ENCODE results near the gene ZFP28.

Gene ZFP28

GRCh38 chr19:56601375-56601774 is 62.6 kb downstream of the ZFP28 start:
- H3K9ac ChIP-seq (ENCODE audit: low read length): no peak overlapping the region
- H3K36me3 ChIP-seq (ENCODE audit: low read length): peaks cover 6% of the 10 kb centered on the region; the same call in 1 of the 2 replicates
- H3F3A ChIP-seq (ENCODE audit: insufficient read depth): no peaks in the 10 kb centered on the region
- 0 out of 2 replicates have a peak, but pooled peaks cover 3% of the 10 kb centered on the region for H3K9me3 ChIP-seq (ENCODE audit: insufficient read depth, low read length)
- H3K9me2 ChIP-seq (replicated peaks; ENCODE audit: insufficient read depth, low read length): no peaks in the 10 kb centered on the region
- no peak overlapping the region for H3K27ac ChIP-seq (ENCODE audit: low read depth, low read length)
- TF ChIP-seq CTCF (IDR thresholded peaks at IDR 0.05; ENCODE audit: insufficient read depth, low read length, poor library complexity, severe bottlenecking) (no peak), EZH2phosphoT487 (conservative IDR thresholded peaks at IDR 0.05; ENCODE audit: low read length) (no peak)
- H3K27me3 ChIP-seq (ENCODE audit: low read length): no peaks in the 10 kb centered on the region
- peaks cover 13% of the 10 kb centered on the region; the same call in 1 of the 2 replicates for H3K79me2 ChIP-seq (ENCODE audit: insufficient read depth, low read length)
- H3K4me3 ChIP-seq (ENCODE audit: insufficient read depth, low read length, poor library complexity, severe bottlenecking): no peak overlapping the region
- no peaks in the 10 kb centered on the region for H4K20me1 ChIP-seq (ENCODE audit: low read depth, low read length)
- no peak overlapping the region for H2AFZ ChIP-seq (ENCODE audit: low read depth, low read length, severe bottlenecking)
- H3K4me2 ChIP-seq (ENCODE audit: low read depth, low read length, poor library complexity, severe bottlenecking): no peak overlapping the region

GRCh38 chr19:56603829-56604228 is 65.1 kb downstream of the ZFP28 start:
- Histone ChIP-seq H3K9ac (ENCODE audit: low read length) (no peak overlapping the region), H3K4me3 (ENCODE audit: insufficient read depth, low read length, poor library complexity, severe bottlenecking) (no peak overlapping the region), H3K36me3 (ENCODE audit: low read length) (peaks cover 6% of the 10 kb centered on the region; the same call in 1 of the 2 replicates), H3K4me2 (ENCODE audit: low read depth, low read length, poor library complexity, severe bottlenecking) (no peak overlapping the region), H3F3A (ENCODE audit: insufficient read depth) (no peaks in the 10 kb centered on the region), H3K9me2 (replicated peaks; ENCODE audit: insufficient read depth, low read length) (no peaks in the 10 kb centered on the region), H3K79me2 (ENCODE audit: insufficient read depth, low read length) (peaks cover 13% of the 10 kb centered on the region; the same call in 1 of the 2 replicates), H4K20me1 (ENCODE audit: low read depth, low read length) (no peaks in the 10 kb centered on the region), H3K9me3 (ENCODE audit: insufficient read depth, low read length) (0 out of 2 replicates have a peak, but pooled peaks cover 3% of the 10 kb centered on the region), H3K27ac (ENCODE audit: low read depth, low read length) (no peak overlapping the region), H3K27me3 (ENCODE audit: low read length) (no peaks in the 10 kb centered on the region), H2AFZ (ENCODE audit: low read depth, low read length, severe bottlenecking) (no peak overlapping the region)
- TF ChIP-seq EZH2phosphoT487 (conservative IDR thresholded peaks at IDR 0.05; ENCODE audit: low read length) (no peak), CTCF (IDR thresholded peaks at IDR 0.05; ENCODE audit: insufficient read depth, low read length, poor library complexity, severe bottlenecking) (no peak)

Measured in SU-DHL-6 (cell line).